GM12878 (cell line): ENCODE data around the gene SPATA16. TPM values are rescaled to one million over a fixed set of nuclear protein-coding genes. Genes with fewer than 3 reads are reported as not detected.

Experiments used
- ATAC-seq: fragments of 200-7000 bp; cut with Tn5 transposase; 3 replicates; pipeline ENCODE4 v1.9.1; 2020; ENCODE audit warnings: mild to moderate bottlenecking, moderate library complexity
- BruUV-seq: library from RNA; stranded (reverse); fragments of 400-500 nt; replicated peaks from 2 replicates; lab custom pipeline; 2021; lab: Mats Ljungman, UMichigan
- CTCF ChIA-PET: fragments of 300-600 bp; sonication (Branson Sonifier 250); formaldehyde crosslinking; extraction: SDS; loops from one replicate; lab custom pipeline; 2021; ENCODE audit warnings: inconsistent platforms; lab: Yijun Ruan, JAX
- POLR2A ChIA-PET: fragments of 350-600 bp; formaldehyde crosslinking; extraction: SDS; loops from one replicate; lab custom pipeline; 2021; ENCODE audit warnings: inconsistent platforms; lab: Charles Lee
- RAD21 ChIA-PET: fragments of 300-600 bp; sonication (Branson Sonifier 250); formaldehyde crosslinking; loops from one replicate; lab custom pipeline; 2023; ENCODE audit warnings: antibody characterized with exemption; ENCODE audit not compliant: unreplicated experiment; lab: Charles Lee
- SMC1A ChIA-PET: fragments of 300-600 bp; sonication (Branson Sonifier 250); formaldehyde crosslinking; loops from one replicate; lab custom pipeline; 2023; ENCODE audit not compliant: unreplicated experiment, uncharacterized antibody; lab: Charles Lee
- DNase-seq: peaks from one replicate; pipeline ENCODE4 v3.0.0-alpha.2; 2011; ENCODE audit warnings: low read depth, low spot score
- FAIRE-seq: peaks from 3 replicates; lab custom pipeline; 2011; peaks lifted over from hg19 to GRCh38; lab: Jason Lieb, UNC
- H2AFZ ChIP-seq: 2 replicates; pipeline ENCODE4 v1.6.0; 2011; ENCODE audit warnings: low read depth, low read length, control low read depth; ENCODE audit not compliant: control insufficient read depth
- H3K27ac ChIP-seq: 2 replicates; pipeline ENCODE4 v1.5.1; 2011; ENCODE audit warnings: control low read depth; ENCODE audit not compliant: control insufficient read depth, insufficient read depth
- H3K27me3 ChIP-seq, 2 experiments: replicated peaks in 1 of 2; 2 replicates each; pipeline versions ENCODE4 v1.6.0 to v1.6.1; 2011; ENCODE audit warnings: low read length in 1 of 2; ENCODE audit not compliant: control insufficient read depth in 2 of 2, insufficient read depth in 2 of 2
- H3K36me3 ChIP-seq, 2 experiments: 2 replicates each; pipeline ENCODE4 v1.5.1; 2011; ENCODE audit warnings: low read length in 1 of 2; ENCODE audit not compliant: control insufficient read depth in 2 of 2, insufficient read depth in 2 of 2
- H3K4me1 ChIP-seq: 2 replicates; pipeline ENCODE4 v1.6.1; 2011; ENCODE audit warnings: mild to moderate bottlenecking, low read length, moderate library complexity, mixed read lengths; ENCODE audit not compliant: control insufficient read depth, insufficient read depth
- H3K4me2 ChIP-seq: 2 replicates; pipeline ENCODE4 v1.6.0; 2011; ENCODE audit warnings: control low read depth; ENCODE audit not compliant: control insufficient read depth, insufficient read depth
- H3K4me3 ChIP-seq: fragments of 200-600 bp; sonication (generic); 2 replicates; pipeline ENCODE4 v1.5.1; 2016
- H3K79me2 ChIP-seq: 2 replicates; pipeline ENCODE4 v1.6.0; 2011; ENCODE audit warnings: low read length; ENCODE audit not compliant: control insufficient read depth, insufficient read depth
- H3K9ac ChIP-seq: 2 replicates; pipeline ENCODE4 v1.8.0; 2011; ENCODE audit warnings: low read length, control low read depth, mixed read lengths; ENCODE audit not compliant: control insufficient read depth, insufficient read depth
- H3K9me3 ChIP-seq: replicated peaks from 3 replicates; pipeline ENCODE4 v1.5.1; 2011; ENCODE audit warnings: mild to moderate bottlenecking, low read length; ENCODE audit not compliant: control insufficient read depth, insufficient read depth
- H4K20me1 ChIP-seq: 2 replicates; pipeline ENCODE4 v1.6.0; 2011; ENCODE audit not compliant: control insufficient read depth, insufficient read depth
- CTCF ChIP-seq, 3 experiments: IDR thresholded peaks in 2 of 3; conservative IDR thresholded peaks in 1 of 3; 2 replicates each; pipeline ENCODE4 v1.5.1; 2011; ENCODE audit warnings: low read depth in 3 of 3, low read length in 3 of 3, mild to moderate bottlenecking in 3 of 3, control low read depth in 2 of 3, moderate library complexity in 2 of 3, inconsistent platforms in 1 of 3, mixed read lengths in 1 of 3; ENCODE audit not compliant: control insufficient read depth in 2 of 3, insufficient read depth in 1 of 3; ENCODE audit errors: extremely low read depth in 1 of 3
- MAX ChIP-seq: IDR thresholded peaks from 2 replicates; pipeline ENCODE4 v1.6.1; 2012; ENCODE audit warnings: low read depth, low read length, improper control_type of control experiment
- MLLT1 ChIP-seq: fragments of 450-650 bp; IDR thresholded peaks from 2 replicates; pipeline ENCODE4 v1.6.1; 2016; ENCODE audit warnings: mild to moderate bottlenecking
- MXI1 ChIP-seq: fragments of 150-350 bp; IDR thresholded peaks from 2 replicates; pipeline ENCODE4 v1.6.1; 2011; ENCODE audit warnings: low read depth, mild to moderate bottlenecking, inconsistent platforms, low read length, improper control_type of control experiment
- SRF ChIP-seq, 2 experiments: IDR thresholded peaks; 2 replicates each; pipeline ENCODE4 v1.6.1; 2011; ENCODE audit warnings: low read depth in 2 of 2, low read length in 2 of 2, mild to moderate bottlenecking in 1 of 2, moderate library complexity in 1 of 2
- in situ Hi-C: fragments of 300-500 bp; cut with MboI; formaldehyde crosslinking; loops from 9 replicates; pipeline ENCODE4 v1.14.3; 2018; ENCODE audit warnings: mixed read lengths
- intact Hi-C: fragments of 100-400 bp; cut with micrococcal nuclease; formaldehyde crosslinking; loops from one replicate; pipeline ENCODE4 v1.14.2; 2022; ENCODE audit not compliant: unreplicated experiment
- polyA plus RNA-seq, 11 experiments: library from polyadenylated mRNA; depleted of rRNA in 4 of 11; unstranded in 6 of 11; stranded (reverse) in 5 of 11; fragments of >200 nt; fragmentation: Nextera tagmentation in 4 of 11; fragmentation: Illumina TruSeq in 1 of 11; extraction: Ambion mirVana in 4 of 11; extraction: Trizol in 1 of 11; gene quantifications; 1 replicate in 1 of 11; 2 replicates in 10 of 11; pipeline versions ENCODE4 v1.2.1 to v1.2.3, GENCODE V29; 2011 to 2016; ENCODE audit warnings: inconsistent platforms in 2 of 11, missing spikeins in 2 of 11, low read depth in 1 of 11
- total RNA-seq, 4 experiments: library from RNA; depleted of rRNA in 3 of 4; stranded (reverse); fragments of >200 nt in 3 of 4; fragmentation: Illumina TruSeq in 1 of 4; extraction: Trizol in 1 of 4; gene quantifications; 2 replicates each; pipeline versions ENCODE4 v1.2.1 to v1.2.3, GENCODE V29; 2013 to 2021

Gene SPATA16
- total and polyA plus RNA-seq, 10 of the 15 experiments (the other 5 are each of a cell fraction or from before 2014, with no cell fraction given), result 0.04 TPM; not detected in 9

- TF ChIP-seq MAX (no peak), SRF (IDR thresholded peaks at IDR 0.05; ENCODE audit: low read depth in 2 of 2, low read length in 2 of 2) (no peak), MLLT1 (no peak), CTCF (IDR thresholded peaks at IDR 0.05 in 2 of 3, conservative IDR thresholded peaks at IDR 0.05 in 1 of 3; ENCODE audit: control insufficient read depth in 2 of 3, extremely low read depth in 1 of 3, insufficient read depth in 1 of 3, low read depth in 3 of 3, low read length in 3 of 3) (no peak), MXI1 (no peak)
- Histone ChIP-seq H3K4me1 (no peaks in the 10 kb centered on the region), H3K4me3 (no peak overlapping the region), H3K79me2 (no peaks in the 10 kb centered on the region), H3K27me3 (no peaks in the 10 kb centered on the region), H4K20me1 (no peaks in the 10 kb centered on the region), H3K4me2 (no peak overlapping the region), H3K9me3 (no peaks in the 10 kb centered on the region), H3K9ac (no peak overlapping the region), H3K36me3 (no peaks in the 10 kb centered on the region), H2AFZ (no peak overlapping the region), H3K27ac (no peak overlapping the region)
- CTCF ChIA-PET, result no interaction called here
- no peak for ATAC-seq
- in situ Hi-C loops, result no loop called here
- RAD21 ChIA-PET, result no interaction called here
- intact Hi-C loops, result no loop called here
- no TSS peak for BruUV-seq
- FAIRE-seq, result no peak
- POLR2A ChIA-PET, result no interaction called here
- DNase-seq, result no peak
- SMC1A ChIA-PET, result no interaction called here
These were observed 139.4 kb downstream of the SPATA16 start for GRCh38 chr3:173001622-173002021.
